GM12891 (cell line): ENCODE data around the gene SCN1B.

ENCODE experiments used
- POLR2A ChIP-seq: IDR thresholded peaks from 2 replicates; pipeline ENCODE4 v1.6.1; 2011; ENCODE audit warnings: low read depth, low read length, control low read depth
- POLR2AphosphoS5 ChIP-seq: IDR thresholded peaks from 2 replicates; pipeline ENCODE4 v1.6.1; 2011; ENCODE audit warnings: low read depth, low read length, control low read depth
- SPI1 ChIP-seq: IDR thresholded peaks from 2 replicates; pipeline ENCODE4 v1.6.1; 2011; ENCODE audit warnings: low read depth, low read length, control low read depth
- TAF1 ChIP-seq: IDR thresholded peaks from 2 replicates; pipeline ENCODE4 v1.6.1; 2011; ENCODE audit warnings: low read depth, low read length, control low read depth

DNA sequence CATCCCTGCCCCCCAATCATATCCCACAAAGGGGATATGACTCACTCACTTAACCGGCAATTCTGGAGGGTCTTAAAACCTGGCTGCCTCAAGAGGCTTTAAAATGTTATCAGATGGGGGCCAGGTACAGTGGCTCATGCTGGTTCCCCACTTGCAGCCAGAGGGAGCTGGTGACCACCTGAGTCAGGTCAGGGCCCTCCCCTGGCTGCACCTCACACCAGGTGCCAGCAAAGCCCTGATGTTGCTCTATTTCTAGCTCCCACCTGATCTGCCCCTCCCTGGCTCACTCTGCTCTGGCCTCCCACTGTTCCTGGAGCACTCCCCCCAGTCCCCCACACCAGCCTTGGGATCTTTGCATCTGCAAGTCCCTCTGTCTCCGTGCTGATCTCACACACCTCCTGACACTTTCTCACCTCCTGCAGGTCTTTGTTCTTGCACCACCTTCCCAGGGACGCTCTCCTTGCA is 25.5 kb downstream of the SCN1B start:
- TF ChIP-seq POLR2AphosphoS5 (no peak), POLR2A (no peak), SPI1 (no peak), TAF1 (no peak)
